SH-SY5Y (cell line): ENCODE results near the gene TAS2R60.

Experiments used
- GATA2 ChIP-seq: IDR thresholded peaks from 2 replicates; pipeline ENCODE4 v1.6.1; 2011; ENCODE audit warnings: mild to moderate bottlenecking, low read depth, low read length
- GATA3 ChIP-seq: IDR thresholded peaks from 2 replicates; pipeline ENCODE4 v1.6.1; 2011; ENCODE audit warnings: low read depth, mild to moderate bottlenecking, low read length, moderate library complexity

- TF ChIP-seq GATA2 (no peak), GATA3 (no peak)
These were observed 12.1 kb upstream of the TAS2R60 start for GRCh38 chr7:143431109-143431508.
